Gastroesophageal sphincter (tissue), 4 donors: ENCODE data around the gene ZCCHC14. TPM values are rescaled to one million over a fixed set of nuclear protein-coding genes. Genes with fewer than 3 reads are reported as not detected.
A peak's percentile ranks its signal among the peaks of the same experiment; 100 is the strongest.

ENCODE experiments used
- ATAC-seq: fragments of 150-250 bp; one replicate; pipeline ENCODE4 v1.9.1; 2016; ENCODE audit warnings: mild to moderate bottlenecking, moderate library complexity
- H3K27ac ChIP-seq, 4 donors: fragments of 200-600 bp; sonication (generic) in 3 of 4; 1 replicate in 3 of 4; 2 replicates in 1 of 4; pipeline ENCODE4 v1.5.1; 2016 to 2019
- H3K27me3 ChIP-seq: fragments of 200-600 bp; sonication (generic); one replicate; pipeline ENCODE4 v1.5.1; 2019
- H3K36me3 ChIP-seq, 2 donors: fragments of 200-600 bp; sonication (generic); one replicate each; pipeline ENCODE4 v1.5.1; 2019; ENCODE audit warnings: control low read depth in 1 of 2
- H3K4me1 ChIP-seq, 3 donors: fragments of 200-600 bp; sonication (generic); 1 replicate in 2 of 3; 2 replicates in 1 of 3; pipeline ENCODE4 v1.5.1; 2016 to 2019; ENCODE audit warnings: control low read depth in 2 of 3
- H3K4me3 ChIP-seq, 2 donors: fragments of 200-600 bp; sonication (generic); one replicate each; pipeline ENCODE4 v1.5.1; 2019; ENCODE audit warnings: mild to moderate bottlenecking in 1 of 2, moderate library complexity in 1 of 2
- H3K9me3 ChIP-seq, 3 donors: fragments of 200-600 bp; sonication (generic); one replicate each; pipeline ENCODE4 v1.5.1; 2017 to 2019; ENCODE audit warnings: control low read depth in 2 of 3
- EP300 ChIP-seq: sonication (generic); formaldehyde crosslinking; IDR thresholded peaks from one replicate; pipeline ENCODE4 v1.6.1; 2017; ENCODE audit warnings: antibody characterized with exemption, mild to moderate bottlenecking
- POLR2A ChIP-seq, 2 donors: fragments of 450-650 bp; IDR thresholded peaks; one replicate each; pipeline ENCODE4 v1.6.1; 2017; ENCODE audit warnings: antibody characterized with exemption in 2 of 2, mild to moderate bottlenecking in 2 of 2, moderate library complexity in 1 of 2
- POLR2AphosphoS5 ChIP-seq: sonication (generic); formaldehyde crosslinking; IDR thresholded peaks from one replicate; pipeline ENCODE4 v1.6.1; 2017; ENCODE audit warnings: antibody characterized with exemption
- WGBS, 2 donors: methylation state at CpG; one replicate each; pipeline ENCODE4 v1.1.5; 2018; ENCODE audit warnings: low coverage in 1 of 2; 5-methylcytosine and 5-hydroxymethylcytosine counted together
- total RNA-seq, 4 donors: library from RNA; depleted of rRNA; stranded (reverse); fragments of >200 nt; gene quantifications; one replicate each; pipeline ENCODE4 v1.1.0, GENCODE V29; 2016
- TF ChIP-seq, protein P1 (sequence below), 4 experiments: fragments of 200-600 bp in 2 of 4; fragments of 450-650 bp in 2 of 4; sonication (generic) in 1 of 4; IDR thresholded peaks; one replicate each; pipeline ENCODE4 v1.5.1; 2017 to 2019; ENCODE audit warnings: antibody characterized with exemption in 4 of 4, mild to moderate bottlenecking in 2 of 4, moderate library complexity in 2 of 4

Gene ZCCHC14
- total RNA-seq, 4 donors from 2014 or later = 15.5 to 24.9 (median 19.9) TPM

DNA sequence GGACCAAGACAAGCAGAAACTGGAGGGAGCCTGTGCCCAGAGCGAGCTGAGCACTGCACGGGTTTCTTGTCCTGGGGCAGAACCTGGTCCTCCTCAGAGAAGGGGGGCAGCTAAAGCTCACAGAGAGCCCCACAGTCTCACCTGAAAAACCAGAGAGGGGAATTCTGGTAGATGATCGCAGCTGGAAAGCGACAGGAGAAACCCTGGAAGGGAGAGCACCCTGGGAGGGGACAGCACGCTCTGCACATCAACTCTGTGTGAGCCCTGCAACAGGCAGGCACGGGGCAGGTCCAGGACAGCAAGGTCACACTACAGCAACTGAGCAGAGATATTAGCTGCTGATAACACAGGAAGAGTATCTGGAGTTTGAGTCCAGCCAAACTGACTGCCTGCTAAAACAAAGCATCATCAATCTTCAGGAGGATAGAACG, 18.2 kb downstream of the ZCCHC14 start:
- no peaks in the 10 kb centered on the region for H3K27me3 ChIP-seq
- H3K36me3 ChIP-seq = peaks cover 0 to 5% of the 10 kb centered on the region in 2 donors
- peaks cover 3 to 81% (median 11%) of the 10 kb centered on the region in 3 donors for H3K4me1 ChIP-seq
- no peak overlapping the region for H3K27ac ChIP-seq
- TF ChIP-seq EP300 = no peak
- TF ChIP-seq POLR2AphosphoS5 = no peak
- TF ChIP-seq POLR2A (IDR thresholded peaks at IDR 0.05) = no peak
- TF ChIP-seq, protein P1, sequence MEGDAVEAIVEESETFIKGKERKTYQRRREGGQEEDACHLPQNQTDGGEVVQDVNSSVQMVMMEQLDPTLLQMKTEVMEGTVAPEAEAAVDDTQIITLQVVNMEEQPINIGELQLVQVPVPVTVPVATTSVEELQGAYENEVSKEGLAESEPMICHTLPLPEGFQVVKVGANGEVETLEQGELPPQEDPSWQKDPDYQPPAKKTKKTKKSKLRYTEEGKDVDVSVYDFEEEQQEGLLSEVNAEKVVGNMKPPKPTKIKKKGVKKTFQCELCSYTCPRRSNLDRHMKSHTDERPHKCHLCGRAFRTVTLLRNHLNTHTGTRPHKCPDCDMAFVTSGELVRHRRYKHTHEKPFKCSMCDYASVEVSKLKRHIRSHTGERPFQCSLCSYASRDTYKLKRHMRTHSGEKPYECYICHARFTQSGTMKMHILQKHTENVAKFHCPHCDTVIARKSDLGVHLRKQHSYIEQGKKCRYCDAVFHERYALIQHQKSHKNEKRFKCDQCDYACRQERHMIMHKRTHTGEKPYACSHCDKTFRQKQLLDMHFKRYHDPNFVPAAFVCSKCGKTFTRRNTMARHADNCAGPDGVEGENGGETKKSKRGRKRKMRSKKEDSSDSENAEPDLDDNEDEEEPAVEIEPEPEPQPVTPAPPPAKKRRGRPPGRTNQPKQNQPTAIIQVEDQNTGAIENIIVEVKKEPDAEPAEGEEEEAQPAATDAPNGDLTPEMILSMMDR (IDR thresholded peaks at IDR 0.05) = no peak
- ATAC-seq = no peak
- 51 to 88% methylated on average over 3 to 7 of the region's 7 CpGs for WGBS, 2 donors
- no peaks in the 10 kb centered on the region for H3K9me3 ChIP-seq
- H3K4me3 ChIP-seq = no peak overlapping the region

DNA sequence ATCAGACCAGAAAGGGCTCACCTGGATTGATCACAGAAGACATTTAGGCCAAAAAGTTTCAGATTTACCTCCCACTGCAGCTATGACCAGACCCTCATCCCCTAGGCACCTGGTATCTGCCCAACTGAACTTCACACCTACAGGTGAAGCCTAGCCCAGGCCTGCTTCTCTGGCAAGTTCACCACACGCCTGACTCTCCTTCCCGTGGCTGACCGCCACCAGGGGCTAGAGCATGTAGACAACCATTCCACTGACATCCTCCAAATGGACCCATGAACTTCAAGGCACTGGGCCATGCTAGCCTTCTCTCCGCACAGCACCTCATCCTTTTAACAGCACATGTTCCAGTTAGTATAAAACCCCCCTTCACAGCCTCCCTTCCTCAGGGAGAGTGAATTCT, 18.8 kb downstream of the ZCCHC14 start:
- Histone ChIP-seq H3K4me1 (peaks cover 3 to 86% (median 11%) of the 10 kb centered on the region in 3 donors), H3K27me3 (no peaks in the 10 kb centered on the region), H3K36me3 (peaks cover 0 to 5% of the 10 kb centered on the region in 2 donors), H3K9me3 (no peaks in the 10 kb centered on the region), H3K27ac (no peak overlapping the region), H3K4me3 (no peak overlapping the region)
- TF ChIP-seq, protein P1 (IDR thresholded peaks at IDR 0.05) = no peak
- TF ChIP-seq POLR2AphosphoS5 (no peak), EP300 (no peak), POLR2A (IDR thresholded peaks at IDR 0.05) (no peak)
- no peak for ATAC-seq
- WGBS, 2 donors = 82 to 90% methylated on average over 2 to 3 of the region's 4 CpGs

DNA sequence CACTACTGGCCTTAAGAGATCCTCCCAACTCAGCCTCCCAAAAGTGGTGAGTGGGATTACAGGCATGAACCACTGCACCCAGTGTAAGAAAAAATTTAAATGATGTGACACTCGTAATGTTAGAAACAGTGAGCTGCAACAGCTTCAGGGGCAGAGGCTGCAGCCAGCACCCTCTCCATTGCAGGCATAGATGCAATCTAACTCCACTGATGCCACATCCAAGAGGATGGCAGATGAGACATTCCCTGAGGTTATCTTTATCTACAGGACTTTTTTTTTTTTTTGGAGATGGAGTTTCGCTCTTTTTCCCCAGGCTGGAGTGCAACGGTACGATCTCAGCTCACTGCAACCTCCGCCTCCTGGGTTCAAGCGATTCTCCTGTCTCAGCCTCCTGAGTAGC, 19.9 kb downstream of the ZCCHC14 start:
- WGBS, 2 donors = 88 to 93% methylated on average over 1 to 4 of the region's 6 CpGs
- Histone ChIP-seq H3K36me3 (peaks cover 0 to 5% of the 10 kb centered on the region in 2 donors), H3K27me3 (no peaks in the 10 kb centered on the region), H3K4me1 (peaks cover 3 to 84% (median 11%) of the 10 kb centered on the region in 3 donors), H3K27ac (no peak overlapping the region), H3K9me3 (no peaks in the 10 kb centered on the region), H3K4me3 (no peak overlapping the region)
- TF ChIP-seq, protein P1 (IDR thresholded peaks at IDR 0.05) = no peak
- TF ChIP-seq POLR2AphosphoS5 (no peak), EP300 (no peak), POLR2A (IDR thresholded peaks at IDR 0.05) (no peak)
- ATAC-seq = no peak

DNA sequence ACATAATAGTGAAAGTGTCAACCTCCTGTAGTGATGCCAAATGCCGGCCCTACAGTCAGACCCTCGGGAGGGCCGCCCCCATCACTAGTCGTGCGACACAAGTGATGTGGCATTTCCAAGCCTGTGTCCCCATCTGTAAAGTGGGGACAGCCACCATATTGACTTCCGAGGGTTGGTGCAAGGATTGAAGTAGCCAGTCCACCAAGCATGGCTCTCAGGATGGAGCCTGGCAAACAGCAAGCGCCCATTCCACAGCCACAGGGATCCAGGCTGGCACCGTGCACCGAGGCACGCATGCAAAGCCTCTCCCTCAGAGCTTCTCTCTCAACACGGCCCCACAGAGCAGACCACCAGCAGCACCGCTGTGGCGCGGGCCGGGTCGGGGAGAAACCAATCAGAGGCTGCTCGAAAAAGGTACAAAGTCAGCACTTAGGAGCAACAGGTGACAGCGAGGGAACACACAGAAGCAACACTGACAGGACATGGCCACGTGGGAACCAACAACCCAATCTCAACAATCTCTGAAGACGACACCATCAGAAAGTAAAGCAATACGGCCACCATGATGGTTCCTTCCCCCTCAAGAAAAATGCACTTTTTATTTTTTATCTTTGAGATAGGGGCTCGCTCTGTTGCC, 20.6 kb downstream of the ZCCHC14 start:
- 74% methylated on average over 7 of the region's 22 CpGs; no CpG with 5 or more reads in 1 of the 2 donors for WGBS, 2 donors
- no peaks in the 10 kb centered on the region for H3K9me3 ChIP-seq
- H3K27ac ChIP-seq = peak overlapping the region in 1 of 4 donors; percentile 48
- ATAC-seq = no peak
- H3K4me1 ChIP-seq = peaks cover 3 to 84% (median 11%) of the 10 kb centered on the region in 3 donors
- H3K36me3 ChIP-seq = peaks cover 0 to 5% of the 10 kb centered on the region in 2 donors
- H3K27me3 ChIP-seq = no peaks in the 10 kb centered on the region
- no peak for TF ChIP-seq POLR2A (IDR thresholded peaks at IDR 0.05)
- TF ChIP-seq, protein P1 (IDR thresholded peaks at IDR 0.05) = no peak
- TF ChIP-seq POLR2AphosphoS5 = no peak
- no peak for TF ChIP-seq EP300
- no peak overlapping the region for H3K4me3 ChIP-seq
